Activated T-cell treated with anti-CD3 and anti-CD28 coated beads, Interleukin-2, amount 50 U/mL, for 72 hours (primary cell): ENCODE data around the gene C5orf22. TPM values are rescaled to one million over a fixed set of nuclear protein-coding genes. Genes with fewer than 3 reads are reported as not detected.
"Not testable (repeated sequence)": the region's sequence is repeated elsewhere in the genome, so short reads cannot be mapped to it uniquely, and the experiment has no call there.

Experiments used
- ATAC-seq, 2 donors: fragments of 150-1000 bp; cut with Tn5 transposase; replicated peaks in 1 of 2; 2 replicates each; pipeline ENCODE4 v1.10.0; 2021; ENCODE audit warnings: moderate library complexity in 2 of 2, mild to moderate bottlenecking in 1 of 2
- DNase-seq, 2 donors: peaks; one replicate each; pipeline ENCODE4 v3.0.0; 2021 to 2022; ENCODE audit warnings: mixed read lengths in 1 of 2
- H3K27ac Mint-ChIP-seq: one replicate; pipeline ENCODE4 v1.8.0; 2022; ENCODE audit warnings: mild to moderate bottlenecking, moderate library complexity, mixed read lengths
- H3K27me3 Mint-ChIP-seq: one replicate; pipeline ENCODE4 v1.8.0; 2022; ENCODE audit warnings: low read depth, mixed read lengths
- H3K36me3 Mint-ChIP-seq, 2 donors: one replicate each; pipeline ENCODE4 v1.8.0; 2022; ENCODE audit warnings: mixed read lengths in 2 of 2, mild to moderate bottlenecking in 1 of 2; ENCODE audit not compliant: insufficient read depth in 2 of 2
- H3K4me1 Mint-ChIP-seq: one replicate; pipeline ENCODE4 v1.8.0; 2022; ENCODE audit warnings: low read depth, mixed read lengths
- H3K4me3 Mint-ChIP-seq, 2 donors: one replicate each; pipeline ENCODE4 v1.8.0; 2022; ENCODE audit warnings: mild to moderate bottlenecking in 2 of 2, mixed read lengths in 2 of 2, moderate library complexity in 2 of 2
- H3K9me3 Mint-ChIP-seq, 2 donors: one replicate each; pipeline ENCODE4 v1.8.0; 2022; ENCODE audit warnings: mixed read lengths in 2 of 2
- total RNA-seq, 2 donors: library from RNA; stranded (reverse); gene quantifications; one replicate each; pipeline ENCODE4 v1.2.3, GENCODE V29; 2022

C5orf22 gene
- total RNA-seq, 2 donors from 2014 or later, result 31.3 to 35.0 TPM

DNA sequence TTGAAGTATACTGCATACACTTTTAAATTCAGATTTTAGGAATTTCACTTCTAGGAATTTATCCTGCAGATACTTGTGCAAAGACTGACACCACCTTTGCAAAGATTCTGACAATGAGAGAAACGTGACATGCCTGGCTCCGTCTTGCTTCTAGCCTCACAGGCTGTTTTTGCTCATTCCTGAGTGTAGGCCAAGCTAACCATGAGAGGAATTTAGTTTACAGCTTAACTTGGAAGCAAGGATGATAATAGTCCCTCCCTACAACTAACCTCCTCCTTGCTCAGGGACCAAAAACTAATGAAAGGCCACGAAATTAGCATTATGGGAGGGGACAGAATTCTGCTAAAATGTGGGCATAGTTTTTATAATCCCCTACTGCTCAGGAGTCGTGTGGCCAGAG, 31.1 kb downstream of the C5orf22 start:
- H3K27ac Mint-ChIP-seq, result no peak overlapping the region
- H3K36me3 Mint-ChIP-seq, result peaks cover 4 to 7% of the 10 kb centered on the region in 2 donors
- no peak for ATAC-seq
- H3K4me1 Mint-ChIP-seq, result peaks cover under 1% of the 10 kb centered on the region
- H3K4me3 Mint-ChIP-seq, result no peak overlapping the region
- no peaks in the 10 kb centered on the region for H3K27me3 Mint-ChIP-seq
- H3K9me3 Mint-ChIP-seq, result peaks cover 3 to 5% of the 10 kb centered on the region in 2 donors
- no peak for DNase-seq

DNA sequence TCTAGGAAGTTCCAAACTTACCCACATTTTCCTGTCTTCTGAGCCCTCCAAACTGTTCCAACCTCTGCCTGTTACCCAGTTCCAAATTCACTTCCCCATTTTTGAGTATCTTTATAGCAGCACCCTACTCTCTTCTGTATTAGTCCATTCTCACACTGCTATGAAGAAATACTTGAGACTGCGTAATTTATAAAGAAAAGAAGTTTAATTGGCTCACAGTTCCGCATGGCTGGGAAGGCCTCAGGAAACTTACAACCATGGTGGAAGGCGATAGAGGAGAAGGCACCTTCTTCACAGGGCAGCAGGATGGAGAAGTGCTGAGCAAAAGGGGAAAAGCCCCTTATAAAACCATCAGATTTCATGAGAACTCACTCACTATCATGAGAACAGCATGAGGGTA, 34.3 kb downstream of the C5orf22 start:
- not testable (repeated sequence) for ATAC-seq, H3K4me3 Mint-ChIP-seq, H3K9me3 Mint-ChIP-seq

DNA sequence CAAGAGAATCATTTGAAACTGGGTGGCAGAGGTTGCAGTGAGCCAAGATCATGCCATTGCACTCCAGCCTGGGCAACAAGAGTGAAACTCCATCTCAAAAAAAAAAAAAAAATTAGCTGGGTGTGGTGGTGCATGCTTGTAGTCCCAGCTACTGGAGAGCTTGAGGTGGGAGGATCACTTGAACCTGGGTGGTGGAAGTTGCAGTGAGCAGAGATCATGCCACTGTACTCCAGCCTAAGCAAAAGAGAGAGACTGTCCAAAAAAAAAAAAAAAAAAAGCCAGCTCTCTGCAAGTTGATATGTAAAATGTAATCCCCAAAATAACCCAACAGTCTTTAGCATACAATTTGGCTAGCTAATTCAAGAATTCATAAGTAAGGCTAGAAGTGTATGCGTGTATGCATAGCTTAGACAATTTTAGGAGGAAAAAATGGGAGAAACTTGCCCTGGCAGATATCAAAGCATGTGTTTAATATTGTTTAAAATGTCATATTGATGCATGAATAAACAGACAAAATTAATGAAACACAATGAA, 36.3 kb downstream of the C5orf22 start:
- Mint-ChIP-seq H3K4me1 (no peaks in the 10 kb centered on the region), H3K36me3 (peaks cover 4 to 5% of the 10 kb centered on the region in 2 donors), H3K27ac (no peak overlapping the region), H3K4me3 (no peak overlapping the region), H3K27me3 (peaks cover 6% of the 10 kb centered on the region), H3K9me3 (peaks cover 4 to 5% of the 10 kb centered on the region in 2 donors)
- DNase-seq (no peak), ATAC-seq (no peak)

More for the DNA sequence above, 34.3 kb downstream of the C5orf22 start:
- DNase-seq, H3K27me3 Mint-ChIP-seq, H3K27ac Mint-ChIP-seq, H3K4me1 Mint-ChIP-seq, H3K36me3 Mint-ChIP-seq: not testable (repeated sequence)

DNA sequence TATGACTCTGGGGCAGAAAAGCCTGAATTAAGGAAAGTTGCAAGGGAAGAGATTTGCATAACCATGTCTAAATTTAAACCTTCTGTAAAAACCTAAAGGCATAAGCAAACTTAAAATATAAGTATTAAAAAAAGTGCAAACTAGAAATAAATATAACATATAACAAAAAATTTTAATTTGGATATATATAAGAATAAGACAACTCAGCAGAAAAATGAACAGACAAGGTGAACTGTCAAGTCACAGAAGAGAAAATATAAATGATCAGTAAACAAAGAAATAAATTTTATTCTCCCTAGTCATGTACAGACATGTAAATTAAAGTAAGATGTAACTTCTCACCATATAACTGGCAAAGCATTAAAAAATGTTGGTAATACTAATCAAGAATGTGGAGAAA, 37.0 kb downstream of the C5orf22 start:
- H3K9me3 Mint-ChIP-seq, result peaks cover 4 to 5% of the 10 kb centered on the region in 2 donors
- DNase-seq (no peak), ATAC-seq (no peak)
- peaks cover 4 to 5% of the 10 kb centered on the region in 2 donors for H3K36me3 Mint-ChIP-seq
- H3K4me1 Mint-ChIP-seq, result no peaks in the 10 kb centered on the region
- H3K4me3 Mint-ChIP-seq, result no peak overlapping the region
- H3K27ac Mint-ChIP-seq, result no peak overlapping the region
- H3K27me3 Mint-ChIP-seq, result peaks cover 6% of the 10 kb centered on the region

DNA sequence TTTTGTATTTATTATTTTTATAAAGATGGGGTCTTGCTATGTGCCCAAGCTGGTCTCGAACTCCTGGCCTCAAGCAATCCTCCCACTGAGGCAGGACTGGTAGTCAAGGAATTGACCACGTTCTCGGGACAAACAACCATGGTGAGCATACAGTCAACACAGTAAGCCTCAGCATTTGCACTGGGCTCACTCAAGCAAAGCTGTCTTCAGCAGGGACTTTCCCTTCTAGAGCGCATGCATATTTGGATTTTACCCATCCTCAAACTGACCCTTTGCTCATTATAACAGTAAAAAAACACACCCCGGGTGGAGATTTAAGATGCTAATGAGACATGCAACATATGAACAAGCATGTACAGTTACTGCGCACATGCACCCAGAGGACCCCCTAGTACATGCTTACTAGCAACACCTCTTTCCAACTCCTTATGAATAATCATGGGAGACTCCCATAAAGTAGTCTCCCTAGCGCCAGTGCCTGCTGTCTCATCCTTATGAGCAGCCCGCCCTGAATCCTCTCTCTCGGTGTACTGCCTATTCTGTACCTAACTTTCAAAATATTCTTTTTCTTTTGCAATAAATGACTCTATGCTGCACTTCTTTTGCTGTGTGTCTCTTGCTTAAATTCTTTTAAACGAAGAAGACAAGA, 41.5 kb downstream of the C5orf22 start:
- Mint-ChIP-seq H3K27ac (no peak overlapping the region), H3K36me3 (no peaks in the 10 kb centered on the region)
- DNase-seq, result no peak

DNA sequence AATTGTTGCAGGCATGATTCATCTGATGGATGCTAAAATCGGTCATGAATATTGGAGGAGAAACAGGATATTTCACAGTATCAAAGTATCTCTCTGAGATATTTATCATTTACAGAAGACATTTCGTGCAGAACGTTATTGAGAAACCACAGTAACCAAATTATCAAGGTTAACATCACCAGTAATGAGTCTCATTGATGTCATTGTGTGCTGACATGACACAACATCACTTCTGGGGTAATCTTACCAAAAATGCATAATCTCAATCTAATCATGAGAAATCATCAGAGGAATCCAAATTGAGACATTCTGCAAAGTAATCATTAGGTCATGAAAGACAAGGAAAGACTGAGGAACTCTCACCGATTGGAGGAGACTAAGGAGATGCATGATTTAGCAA, 42.7 kb downstream of the C5orf22 start:
- H3K27ac Mint-ChIP-seq, result no peak overlapping the region
- ATAC-seq, result peak in 1 of 2 donors; percentile 30

More for the DNA sequence above, 41.5 kb downstream of the C5orf22 start:
- Mint-ChIP-seq H3K9me3 (peaks cover 0 to 1% of the 10 kb centered on the region in 2 donors), H3K4me3 (no peak overlapping the region), H3K27me3 (peaks cover 6% of the 10 kb centered on the region), H3K4me1 (no peaks in the 10 kb centered on the region)
- no peak for ATAC-seq

DNA sequence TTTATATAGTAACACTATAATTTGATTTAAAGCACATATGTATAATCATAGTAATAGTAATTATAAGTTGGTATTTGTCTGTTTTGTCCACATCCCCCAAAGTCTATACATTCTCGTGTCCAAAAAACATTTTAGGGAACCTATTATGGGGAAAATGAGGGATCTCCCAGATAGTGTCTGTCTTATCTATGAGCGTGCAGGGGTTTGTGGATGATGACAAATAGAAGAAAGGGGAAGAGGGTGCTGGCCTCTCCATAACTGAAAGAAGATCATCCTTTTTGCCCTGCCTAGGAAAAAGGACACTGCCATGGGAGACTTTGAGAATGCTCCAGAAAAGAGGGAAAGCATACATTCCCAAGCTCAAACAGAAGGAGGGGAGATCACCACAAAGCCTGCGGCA, 45.3 kb downstream of the C5orf22 start:
- no peaks in the 10 kb centered on the region for H3K9me3 Mint-ChIP-seq
- no peak overlapping the region for H3K4me3 Mint-ChIP-seq
- H3K27me3 Mint-ChIP-seq, result peaks cover 4% of the 10 kb centered on the region
- H3K4me1 Mint-ChIP-seq, result no peaks in the 10 kb centered on the region
- no peak overlapping the region for H3K27ac Mint-ChIP-seq
- no peaks in the 10 kb centered on the region for H3K36me3 Mint-ChIP-seq
- no peak for ATAC-seq
- no peak for DNase-seq

More for the DNA sequence above, 42.7 kb downstream of the C5orf22 start:
- Mint-ChIP-seq H3K4me1 (no peaks in the 10 kb centered on the region), H3K4me3 (no peak overlapping the region), H3K27me3 (peaks cover 6% of the 10 kb centered on the region), H3K9me3 (peaks cover 0 to 1% of the 10 kb centered on the region in 2 donors), H3K36me3 (no peaks in the 10 kb centered on the region)
- DNase-seq, result no peak

DNA sequence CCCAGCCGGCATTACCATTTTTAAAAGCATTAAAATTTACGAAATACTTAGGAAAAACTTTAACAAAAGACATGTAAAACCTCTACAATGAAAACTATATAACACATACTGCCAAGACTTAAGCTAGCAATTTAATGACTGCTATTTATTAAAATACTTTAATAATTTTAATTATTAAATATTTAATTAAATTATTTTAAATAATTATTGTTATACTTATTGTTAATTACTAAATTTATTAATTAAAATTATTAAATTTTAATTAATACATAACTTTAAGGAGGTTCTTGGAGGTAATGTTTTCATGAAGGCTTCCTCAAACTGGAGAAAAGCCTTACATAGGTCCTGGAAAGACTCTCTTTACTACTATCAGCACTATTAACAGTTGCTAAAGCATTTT, 47.5 kb downstream of the C5orf22 start:
- ATAC-seq (no peak), DNase-seq (no peak)
- Mint-ChIP-seq H3K36me3 (no peaks in the 10 kb centered on the region), H3K27ac (no peak overlapping the region), H3K27me3 (peaks cover 13% of the 10 kb centered on the region), H3K9me3 (no peaks in the 10 kb centered on the region), H3K4me1 (no peaks in the 10 kb centered on the region), H3K4me3 (no peak overlapping the region)

DNA sequence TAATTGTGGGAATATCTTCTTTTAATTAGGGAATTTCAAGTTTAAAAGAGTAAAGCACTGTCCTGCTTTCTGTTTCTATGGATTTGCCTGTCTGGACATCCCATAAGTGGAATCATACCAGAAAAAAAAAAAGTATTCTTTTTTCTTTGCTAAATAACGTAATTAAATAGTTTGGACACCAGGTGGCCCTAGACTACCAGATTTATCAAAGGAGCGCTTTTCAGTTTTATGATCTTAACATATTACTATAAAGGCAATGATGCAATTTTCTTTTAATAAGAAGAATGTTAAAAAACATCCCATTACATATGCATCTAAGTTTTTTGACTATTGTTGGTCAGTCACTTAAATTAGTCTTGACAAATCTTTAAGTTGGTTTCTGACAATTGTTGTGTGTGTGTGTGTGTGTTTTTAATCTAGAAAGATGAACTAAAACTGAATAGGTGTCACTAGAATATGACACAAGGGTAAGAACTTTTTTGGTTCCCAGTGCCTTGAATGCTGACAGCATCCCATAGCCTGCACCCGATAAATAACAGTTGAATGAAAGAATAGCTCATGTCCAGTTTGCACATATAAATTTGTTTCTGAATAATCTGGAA, 49.5 kb downstream of the C5orf22 start:
- no peak for ATAC-seq
- H3K36me3 Mint-ChIP-seq, result no peaks in the 10 kb centered on the region
- H3K4me3 Mint-ChIP-seq, result no peak overlapping the region
- peak in 1 of 2 donors; percentile 13 for DNase-seq
- peaks cover 20% of the 10 kb centered on the region for H3K27me3 Mint-ChIP-seq
- no peaks in the 10 kb centered on the region for H3K4me1 Mint-ChIP-seq
- H3K9me3 Mint-ChIP-seq, result no peaks in the 10 kb centered on the region
- H3K27ac Mint-ChIP-seq, result no peak overlapping the region

DNA sequence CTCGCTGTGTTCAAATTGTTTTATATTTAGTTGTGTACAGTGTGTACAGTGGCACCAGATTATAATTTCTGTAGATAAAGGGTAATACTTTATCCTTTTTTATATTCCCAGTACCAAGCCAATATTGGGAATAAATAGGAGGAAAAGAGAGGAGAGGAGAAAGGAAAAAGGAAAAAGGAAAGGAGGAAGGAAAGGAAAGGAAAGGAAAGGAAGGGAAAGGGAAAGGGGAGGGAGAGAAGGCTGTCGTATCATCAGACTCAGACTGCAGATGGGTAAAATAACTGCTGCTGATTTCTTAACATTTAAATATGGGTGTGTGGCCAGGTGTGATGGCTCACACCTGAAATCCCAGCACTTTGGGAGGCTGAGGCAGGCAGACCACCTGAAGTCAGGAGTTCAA, 51.0 kb downstream of the C5orf22 start:
- Mint-ChIP-seq H3K36me3 (no peaks in the 10 kb centered on the region), H3K27me3 (peaks cover 21% of the 10 kb centered on the region), H3K4me3 (no peak overlapping the region), H3K4me1 (no peaks in the 10 kb centered on the region), H3K27ac (no peak overlapping the region), H3K9me3 (no peaks in the 10 kb centered on the region)
- DNase-seq, result no peak
- no peak for ATAC-seq

DNA sequence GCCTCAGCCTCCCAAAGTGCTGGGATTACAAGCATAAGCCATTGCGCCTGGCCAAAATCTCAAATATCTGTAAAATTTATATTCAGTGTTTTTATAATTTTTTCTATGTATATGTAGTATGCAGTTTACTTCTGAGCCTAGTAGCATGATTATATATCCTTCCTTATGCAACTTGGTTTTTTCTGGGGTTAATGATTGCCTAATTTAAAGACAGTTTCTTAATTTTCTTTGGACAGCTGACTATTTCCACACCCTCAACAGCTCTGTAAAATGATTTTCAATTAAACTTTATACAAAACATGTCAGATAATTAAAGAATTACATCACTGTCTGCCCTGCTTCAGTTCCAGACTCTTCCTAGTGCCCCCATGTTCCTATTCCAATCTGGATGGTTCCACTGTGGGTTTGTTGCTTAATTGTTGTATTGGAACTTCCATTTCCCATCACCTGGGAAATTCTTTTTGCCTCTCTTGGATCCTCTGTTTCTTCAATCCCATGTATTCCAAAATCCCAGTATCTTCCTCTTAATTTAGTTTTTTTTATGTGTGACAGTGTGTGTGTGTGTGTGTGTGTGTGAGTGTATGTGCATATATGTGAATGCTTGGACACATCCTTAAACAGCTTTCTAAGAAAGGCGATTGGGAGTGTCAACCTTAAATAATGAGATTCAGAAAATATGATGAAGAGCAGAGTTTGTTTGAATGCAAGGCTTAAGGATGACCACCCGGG, 53.2 kb downstream of the C5orf22 start:
- H3K4me3 Mint-ChIP-seq, result no peak overlapping the region
- ATAC-seq, result no peak
- no peaks in the 10 kb centered on the region for H3K4me1 Mint-ChIP-seq
- no peaks in the 10 kb centered on the region for H3K9me3 Mint-ChIP-seq
- H3K36me3 Mint-ChIP-seq, result no peaks in the 10 kb centered on the region
- DNase-seq, result no peak
- H3K27ac Mint-ChIP-seq, result peak overlapping the region; percentile 52
- H3K27me3 Mint-ChIP-seq, result peaks cover 33% of the 10 kb centered on the region

DNA sequence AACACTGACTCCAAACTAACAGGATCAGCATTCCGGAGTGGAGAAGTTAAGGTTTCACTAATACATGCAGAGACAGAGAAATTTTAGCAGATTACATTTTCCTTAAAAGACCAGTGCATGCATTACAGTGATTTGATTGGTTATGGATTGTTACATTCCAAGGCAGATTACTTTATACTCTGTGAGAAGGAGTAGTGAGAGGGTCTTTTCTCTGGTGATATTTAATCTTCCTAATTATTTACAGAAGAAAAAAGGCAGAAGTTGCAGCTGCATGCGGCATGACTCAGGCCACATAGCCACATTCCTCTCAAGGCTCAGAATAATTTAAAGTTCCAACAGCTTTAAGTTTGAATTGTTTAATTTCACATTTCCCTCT, 53.8 kb downstream of the C5orf22 start:
- H3K27ac Mint-ChIP-seq, result no peak overlapping the region
- peaks cover 33% of the 10 kb centered on the region for H3K27me3 Mint-ChIP-seq
- ATAC-seq (no peak), DNase-seq (no peak)
- H3K9me3 Mint-ChIP-seq, result no peaks in the 10 kb centered on the region
- H3K4me3 Mint-ChIP-seq, result no peak overlapping the region
- no peaks in the 10 kb centered on the region for H3K36me3 Mint-ChIP-seq
- no peaks in the 10 kb centered on the region for H3K4me1 Mint-ChIP-seq

DNA sequence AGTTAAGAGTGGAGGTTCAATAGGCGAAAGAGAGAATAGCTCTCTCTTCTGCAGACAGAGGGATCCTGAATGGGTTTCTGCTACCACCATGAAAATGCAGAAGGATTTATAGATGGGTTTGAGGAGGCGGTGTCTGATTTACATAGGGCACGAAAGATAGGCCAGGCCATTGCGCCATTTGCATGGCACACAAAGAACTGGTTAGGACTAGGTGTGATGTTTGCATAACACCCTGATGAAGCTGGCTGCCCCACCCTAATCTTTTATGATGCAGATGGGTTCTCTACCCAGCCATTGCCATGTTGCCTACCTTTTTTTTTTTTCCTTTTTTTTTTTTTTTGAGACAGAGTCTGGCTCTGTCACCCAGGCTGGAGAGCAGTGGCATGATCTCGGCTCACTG, 55.4 kb downstream of the C5orf22 start:
- DNase-seq, result no peak
- no peak overlapping the region for H3K27ac Mint-ChIP-seq
- no peaks in the 10 kb centered on the region for H3K9me3 Mint-ChIP-seq
- H3K4me1 Mint-ChIP-seq, result no peaks in the 10 kb centered on the region
- H3K4me3 Mint-ChIP-seq, result no peak overlapping the region
- peaks cover 28% of the 10 kb centered on the region for H3K27me3 Mint-ChIP-seq
- no peak for ATAC-seq
- H3K36me3 Mint-ChIP-seq, result no peaks in the 10 kb centered on the region
